ENCODE measurements around the gene PTPRG.

Gene PTPRG

DNA sequence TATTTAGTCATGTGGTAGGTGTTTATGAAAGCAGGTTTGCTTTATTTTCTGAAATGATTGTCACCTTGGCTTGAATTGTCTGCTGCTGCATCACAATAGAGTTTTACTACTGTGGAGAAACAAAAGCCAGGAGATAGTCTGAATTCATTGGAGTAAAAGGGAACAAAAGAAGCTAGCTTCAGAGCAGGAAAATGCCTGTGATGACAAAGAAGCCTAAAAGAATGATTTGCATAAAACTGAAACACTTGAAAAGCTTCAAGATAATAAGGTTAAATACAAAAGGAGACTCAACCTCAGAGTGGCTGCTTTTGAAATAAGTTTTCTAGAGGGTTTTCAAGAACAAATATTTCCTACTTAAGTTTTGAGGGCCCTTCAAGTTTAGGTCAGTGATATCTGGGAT lies 138.3 kb downstream of the PTPRG start:
- no peak overlapping the region for H3K4me3 ChIP-seq (ENCODE audit: low read depth, low read length)
- H4K8ac ChIP-seq (ENCODE audit: low read depth, low read length) = no peak overlapping the region
- H2AK5ac ChIP-seq (ENCODE audit: low read length) = no peak overlapping the region
- no peak for DNase-seq
- H3K23ac ChIP-seq (ENCODE audit: low read length) = no peak overlapping the region
- no peaks in the 10 kb centered on the region for H3K9me3 ChIP-seq (ENCODE audit: insufficient read depth, low read depth, low read length)
- no peak overlapping the region for H3K9ac ChIP-seq (ENCODE audit: low read length)
- H2BK12ac ChIP-seq (ENCODE audit: low read length) = no peak overlapping the region
- no peak overlapping the region for H4K12ac ChIP-seq (ENCODE audit: low read depth, low read length)
- H3K79me2 ChIP-seq (ENCODE audit: control insufficient read depth, insufficient read depth, low read length, poor library complexity) = no peaks in the 10 kb centered on the region
- no peak overlapping the region for H2BK5ac ChIP-seq (ENCODE audit: low read depth, low read length, poor library complexity)
- H2AFZ ChIP-seq (ENCODE audit: insufficient read depth, low read length, poor library complexity) = no peak overlapping the region
- H2BK120ac ChIP-seq (ENCODE audit: insufficient read depth, low read length, poor library complexity) = no peak overlapping the region
- no peak overlapping the region for H3K18ac ChIP-seq (ENCODE audit: low read length)
- H3K4me2 ChIP-seq (ENCODE audit: low read length) = no peak overlapping the region
- no peak overlapping the region for H3K14ac ChIP-seq (ENCODE audit: low read length)
- H4K91ac ChIP-seq (ENCODE audit: low read depth, low read length) = no peak overlapping the region
- no peak overlapping the region for H3K4ac ChIP-seq (ENCODE audit: low read depth, low read length)
- peaks cover 4% of the 10 kb centered on the region for H3K79me1 ChIP-seq (ENCODE audit: low read length)
- peaks cover 7 to 10% of the 10 kb centered on the region in 2 experiments for H3K4me1 ChIP-seq (ENCODE audit: control insufficient read depth in 1 of 2, insufficient read depth in 2 of 2, low read length in 2 of 2)
- no peaks in the 10 kb centered on the region for H3K27me3 ChIP-seq (ENCODE audit: insufficient read depth, low read length)
- H3K27ac ChIP-seq (ENCODE audit: low read depth, low read length) = no peak overlapping the region
- H3K36me3 ChIP-seq (ENCODE audit: control insufficient read depth in 1 of 2, insufficient read depth in 2 of 2, low read length in 2 of 2) = no peaks in the 10 kb centered on the region

DNA sequence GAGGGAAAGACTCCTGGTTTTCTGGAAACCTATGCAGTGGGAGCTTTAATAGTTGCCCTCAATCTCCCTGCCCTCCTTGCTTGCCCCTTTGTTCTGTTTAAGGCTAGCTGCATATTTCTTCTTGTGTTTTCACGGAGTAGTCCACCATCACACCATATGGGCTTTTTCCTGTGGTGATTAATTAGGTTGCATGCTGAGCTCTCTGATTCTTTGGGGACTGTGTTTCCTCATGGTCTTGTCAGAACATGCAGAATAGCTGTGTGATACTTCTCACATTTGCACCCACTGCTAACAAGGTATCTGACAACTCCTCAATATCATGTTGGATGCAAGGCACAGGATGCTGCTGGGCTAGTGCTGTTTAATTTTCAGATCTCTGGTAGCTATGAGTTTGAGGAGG lies 139.6 kb downstream of the PTPRG start:
- Histone ChIP-seq H3K27me3 (ENCODE audit: insufficient read depth, low read length) (no peaks in the 10 kb centered on the region), H3K4ac (ENCODE audit: low read depth, low read length) (no peak overlapping the region), H2BK120ac (ENCODE audit: insufficient read depth, low read length, poor library complexity) (no peak overlapping the region), H3K4me1 (ENCODE audit: control insufficient read depth in 1 of 2, insufficient read depth in 2 of 2, low read length in 2 of 2) (peaks cover 7 to 10% of the 10 kb centered on the region in 2 experiments), H4K91ac (ENCODE audit: low read depth, low read length) (no peak overlapping the region), H3K9ac (ENCODE audit: low read length) (no peak overlapping the region), H4K8ac (ENCODE audit: low read depth, low read length) (no peak overlapping the region), H2BK12ac (ENCODE audit: low read length) (no peak overlapping the region), H2AK5ac (ENCODE audit: low read length) (no peak overlapping the region), H3K36me3 (ENCODE audit: control insufficient read depth in 1 of 2, insufficient read depth in 2 of 2, low read length in 2 of 2) (no peaks in the 10 kb centered on the region), H3K4me3 (ENCODE audit: low read depth, low read length) (no peak overlapping the region), H3K14ac (ENCODE audit: low read length) (no peak overlapping the region), H3K79me2 (ENCODE audit: control insufficient read depth, insufficient read depth, low read length, poor library complexity) (no peaks in the 10 kb centered on the region), H3K9me3 (ENCODE audit: insufficient read depth, low read depth, low read length) (no peaks in the 10 kb centered on the region), H3K23ac (ENCODE audit: low read length) (no peak overlapping the region), H3K79me1 (ENCODE audit: low read length) (peaks cover 4% of the 10 kb centered on the region), H4K12ac (ENCODE audit: low read depth, low read length) (no peak overlapping the region), H2BK5ac (ENCODE audit: low read depth, low read length, poor library complexity) (no peak overlapping the region), H3K4me2 (ENCODE audit: low read length) (no peak overlapping the region), H3K27ac (ENCODE audit: low read depth, low read length) (no peak overlapping the region), H3K18ac (ENCODE audit: low read length) (no peak overlapping the region), H2AFZ (ENCODE audit: insufficient read depth, low read length, poor library complexity) (no peak overlapping the region)
- no peak for DNase-seq
- WGBS (ENCODE audit: extremely low coverage, insufficient coverage, insufficient read length) = no CpG with 5 or more reads among the region's 1 CpG

DNA sequence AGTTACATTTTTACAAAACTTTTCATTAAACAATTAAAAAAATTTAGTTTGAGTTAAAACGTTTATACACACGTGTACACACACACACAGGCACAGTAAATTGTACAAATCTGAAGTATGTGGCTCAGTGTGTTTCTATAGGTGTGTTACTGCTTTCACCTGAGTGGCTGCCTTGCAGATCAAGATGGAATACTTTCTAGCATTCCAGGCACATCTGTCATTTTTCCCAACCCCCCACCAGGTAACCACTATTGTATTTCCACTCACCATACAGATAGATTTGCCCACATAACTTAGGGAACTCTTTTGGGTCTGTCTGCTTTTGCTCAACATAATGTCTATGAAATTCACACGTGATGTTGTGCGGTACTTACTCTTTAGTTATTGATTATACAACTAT lies 141.1 kb downstream of the PTPRG start:
- Histone ChIP-seq H3K4ac (ENCODE audit: low read depth, low read length) (no peak overlapping the region), H3K27me3 (ENCODE audit: insufficient read depth, low read length) (no peaks in the 10 kb centered on the region), H2BK12ac (ENCODE audit: low read length) (no peak overlapping the region), H3K4me3 (ENCODE audit: low read depth, low read length) (no peak overlapping the region), H3K4me1 (ENCODE audit: control insufficient read depth in 1 of 2, insufficient read depth in 2 of 2, low read length in 2 of 2) (peaks cover 4 to 5% of the 10 kb centered on the region in 2 experiments), H3K9me3 (ENCODE audit: insufficient read depth, low read depth, low read length) (no peaks in the 10 kb centered on the region), H3K36me3 (ENCODE audit: control insufficient read depth in 1 of 2, insufficient read depth in 2 of 2, low read length in 2 of 2) (no peaks in the 10 kb centered on the region), H4K12ac (ENCODE audit: low read depth, low read length) (no peak overlapping the region), H4K91ac (ENCODE audit: low read depth, low read length) (no peak overlapping the region), H3K27ac (ENCODE audit: low read depth, low read length) (no peak overlapping the region), H2AK5ac (ENCODE audit: low read length) (no peak overlapping the region), H2BK5ac (ENCODE audit: low read depth, low read length, poor library complexity) (no peak overlapping the region), H3K9ac (ENCODE audit: low read length) (no peak overlapping the region), H3K14ac (ENCODE audit: low read length) (no peak overlapping the region), H3K18ac (ENCODE audit: low read length) (no peak overlapping the region), H3K79me2 (ENCODE audit: control insufficient read depth, insufficient read depth, low read length, poor library complexity) (no peaks in the 10 kb centered on the region), H3K23ac (ENCODE audit: low read length) (no peak overlapping the region), H2BK120ac (ENCODE audit: insufficient read depth, low read length, poor library complexity) (no peak overlapping the region), H2AFZ (ENCODE audit: insufficient read depth, low read length, poor library complexity) (no peak overlapping the region), H3K4me2 (ENCODE audit: low read length) (no peak overlapping the region), H3K79me1 (ENCODE audit: low read length) (peaks cover 4% of the 10 kb centered on the region), H4K8ac (ENCODE audit: low read depth, low read length) (no peak overlapping the region)
- DNase-seq = peak; percentile 56 to 74
- no CpG with 5 or more reads among the region's 4 CpGs for WGBS (ENCODE audit: extremely low coverage, insufficient coverage, insufficient read length)

DNA sequence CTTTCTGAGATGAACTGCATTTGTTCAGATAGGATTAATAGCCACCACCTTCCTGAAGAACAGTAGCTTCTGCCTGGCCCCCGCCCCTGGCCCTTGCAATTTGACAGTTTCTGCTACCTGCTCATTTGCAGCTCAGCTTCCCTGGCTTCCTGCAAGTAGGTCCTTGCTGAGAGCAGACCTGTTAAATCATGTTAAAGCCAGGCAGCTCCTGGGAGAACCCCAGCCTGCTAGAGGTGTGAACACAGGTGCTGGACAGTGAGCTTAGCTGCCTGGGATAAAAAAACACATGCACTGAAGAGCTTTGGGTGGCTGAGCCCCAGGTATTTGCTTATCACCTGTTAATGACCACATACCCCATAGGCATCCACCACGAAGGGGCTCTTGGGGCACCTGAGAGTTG lies 143.4 kb downstream of the PTPRG start:
- peaks cover 4% of the 10 kb centered on the region for H3K79me1 ChIP-seq (ENCODE audit: low read length)
- WGBS (ENCODE audit: extremely low coverage, insufficient coverage, insufficient read length) = no CpG with 5 or more reads among the region's 2 CpGs
- no peak overlapping the region for H4K8ac ChIP-seq (ENCODE audit: low read depth, low read length)
- no peaks in the 10 kb centered on the region for H3K36me3 ChIP-seq (ENCODE audit: control insufficient read depth in 1 of 2, insufficient read depth in 2 of 2, low read length in 2 of 2)
- H3K27ac ChIP-seq (ENCODE audit: low read depth, low read length) = no peak overlapping the region
- no peak overlapping the region for H3K9ac ChIP-seq (ENCODE audit: low read length)
- H3K9me3 ChIP-seq (ENCODE audit: insufficient read depth, low read depth, low read length) = no peaks in the 10 kb centered on the region
- H4K91ac ChIP-seq (ENCODE audit: low read depth, low read length) = no peak overlapping the region
- no peak overlapping the region for H2AFZ ChIP-seq (ENCODE audit: insufficient read depth, low read length, poor library complexity)
- H4K12ac ChIP-seq (ENCODE audit: low read depth, low read length) = no peak overlapping the region
- no peak overlapping the region for H2BK120ac ChIP-seq (ENCODE audit: insufficient read depth, low read length, poor library complexity)
- H3K79me2 ChIP-seq (ENCODE audit: control insufficient read depth, insufficient read depth, low read length, poor library complexity) = no peaks in the 10 kb centered on the region
- no peak overlapping the region for H3K4ac ChIP-seq (ENCODE audit: low read depth, low read length)
- H3K14ac ChIP-seq (ENCODE audit: low read length) = no peak overlapping the region
- H3K4me3 ChIP-seq (ENCODE audit: low read depth, low read length) = no peak overlapping the region
- H3K23ac ChIP-seq (ENCODE audit: low read length) = no peak overlapping the region
- no peak overlapping the region for H2BK12ac ChIP-seq (ENCODE audit: low read length)
- no peak for DNase-seq
- no peaks in the 10 kb centered on the region for H3K27me3 ChIP-seq (ENCODE audit: insufficient read depth, low read length)
- H2AK5ac ChIP-seq (ENCODE audit: low read length) = no peak overlapping the region
- no peak overlapping the region for H2BK5ac ChIP-seq (ENCODE audit: low read depth, low read length, poor library complexity)
- H3K4me1 ChIP-seq (ENCODE audit: control insufficient read depth in 1 of 2, insufficient read depth in 2 of 2, low read length in 2 of 2) = peaks cover 4 to 5% of the 10 kb centered on the region in 2 experiments
- no peak overlapping the region for H3K18ac ChIP-seq (ENCODE audit: low read length)
- H3K4me2 ChIP-seq (ENCODE audit: low read length) = no peak overlapping the region
